Mesothelial cell of epicardium (in vitro differentiated cells): ENCODE data around the gene RUNX1. TPM values are rescaled to one million over a fixed set of nuclear protein-coding genes. Genes with fewer than 3 reads are reported as not detected.

Source experiments
- DNase-seq, 2 experiments: peaks; one replicate each; pipeline ENCODE4 v3.0.0; 2021; ENCODE audit warnings: low spot score in 2 of 2; ENCODE audit not compliant: unreplicated experiment in 2 of 2
- H3K27ac Mint-ChIP-seq: 2 replicates; pipeline ENCODE4 v1.8.0; 2021; ENCODE audit warnings: mixed read lengths
- H3K27me3 Mint-ChIP-seq: 2 replicates; pipeline ENCODE4 v1.8.0; 2021; ENCODE audit warnings: low read depth, mixed read lengths
- H3K36me3 Mint-ChIP-seq: 2 replicates; pipeline ENCODE4 v1.8.0; 2021; ENCODE audit warnings: mixed read lengths
- H3K4me1 Mint-ChIP-seq: 2 replicates; pipeline ENCODE4 v1.8.0; 2021; ENCODE audit warnings: mixed read lengths
- H3K4me3 Mint-ChIP-seq: 2 replicates; pipeline ENCODE4 v1.8.0; 2021; ENCODE audit warnings: mild to moderate bottlenecking, moderate library complexity, mixed read lengths
- H3K9me3 Mint-ChIP-seq: 2 replicates; pipeline ENCODE4 v1.8.0; 2021; ENCODE audit warnings: mixed read lengths
- CTCF ChIP-seq: fragments of 200-600 bp; sonication (generic); IDR thresholded peaks from one replicate; pipeline ENCODE4 v1.5.0; 2021; ENCODE audit warnings: antibody characterized with exemption; ENCODE audit not compliant: unreplicated experiment
- total RNA-seq: library from RNA; stranded (reverse); gene quantifications from 3 replicates; pipeline ENCODE4 v1.2.1, GENCODE V29; 2021

Gene RUNX1
- total RNA-seq, 1 donor from 2014 or later, result 41.2 TPM

- H3K27ac Mint-ChIP-seq, result no peak overlapping the region
- H3K4me3 Mint-ChIP-seq, result no peak overlapping the region
- TF ChIP-seq CTCF, result no peak
These were observed 125.9 kb downstream of the RUNX1 start for GRCh38 chr21:34923202-34923601.

GRCh38 chr21:34922479-34922878, 126.6 kb downstream of the RUNX1 start:
- Mint-ChIP-seq H3K36me3 (no peaks in the 10 kb centered on the region), H3K4me1 (peaks cover 7% of the 10 kb centered on the region), H3K27me3 (no peaks in the 10 kb centered on the region), H3K4me3 (no peak overlapping the region), H3K9me3 (no peaks in the 10 kb centered on the region), H3K27ac (no peak overlapping the region)
- TF ChIP-seq CTCF, result no peak
- no peak for DNase-seq

More at GRCh38 chr21:34923202-34923601, 125.9 kb downstream of the RUNX1 start:
- no peak for DNase-seq
- H3K36me3 Mint-ChIP-seq, result no peaks in the 10 kb centered on the region
- no peaks in the 10 kb centered on the region for H3K9me3 Mint-ChIP-seq
- peaks cover 7% of the 10 kb centered on the region for H3K4me1 Mint-ChIP-seq
- H3K27me3 Mint-ChIP-seq, result no peaks in the 10 kb centered on the region

GRCh38 chr21:34921151-34921550, 128.0 kb downstream of the RUNX1 start:
- TF ChIP-seq CTCF, result no peak
- Mint-ChIP-seq H3K4me3 (no peak overlapping the region), H3K27ac (no peak overlapping the region), H3K27me3 (no peaks in the 10 kb centered on the region), H3K9me3 (no peaks in the 10 kb centered on the region), H3K36me3 (no peaks in the 10 kb centered on the region), H3K4me1 (peaks cover 7% of the 10 kb centered on the region)
- no peak for DNase-seq

- Mint-ChIP-seq H3K36me3 (no peaks in the 10 kb centered on the region), H3K27me3 (no peaks in the 10 kb centered on the region), H3K4me1 (peaks cover 21% of the 10 kb centered on the region), H3K4me3 (no peak overlapping the region), H3K27ac (no peak overlapping the region), H3K9me3 (no peaks in the 10 kb centered on the region)
- no peak for TF ChIP-seq CTCF
- DNase-seq, result no peak
These were observed 129.7 kb downstream of the RUNX1 start for GRCh38 chr21:34919406-34919805.

GRCh38 chr21:34916446-34916845, 132.7 kb downstream of the RUNX1 start:
- Mint-ChIP-seq H3K4me1 (peaks cover 38% of the 10 kb centered on the region), H3K27me3 (peaks cover 3% of the 10 kb centered on the region), H3K27ac (peak overlapping the region; percentile 2), H3K9me3 (no peaks in the 10 kb centered on the region), H3K36me3 (no peaks in the 10 kb centered on the region), H3K4me3 (no peak overlapping the region)
- DNase-seq, result no peak
- TF ChIP-seq CTCF, result no peak

- no peaks in the 10 kb centered on the region for H3K9me3 Mint-ChIP-seq
- H3K27ac Mint-ChIP-seq, result peak overlapping the region; percentile 26
- H3K27me3 Mint-ChIP-seq, result peaks cover 3% of the 10 kb centered on the region
- peaks cover 36% of the 10 kb centered on the region for H3K4me1 Mint-ChIP-seq
- no peaks in the 10 kb centered on the region for H3K36me3 Mint-ChIP-seq
- no peak for TF ChIP-seq CTCF
- DNase-seq, result no peak
- no peak overlapping the region for H3K4me3 Mint-ChIP-seq
These were observed 133.7 kb downstream of the RUNX1 start for GRCh38 chr21:34915364-34915841.
